IPS-NIHi7 (cell line): ENCODE measurements around the gene PRDM11.

ENCODE experiments used
- DNase-seq: peaks from one replicate; pipeline ENCODE4 v3.0.0; 2012; ENCODE audit warnings: mixed read lengths; ENCODE audit errors: extremely low spot score

PRDM11 gene

DNA sequence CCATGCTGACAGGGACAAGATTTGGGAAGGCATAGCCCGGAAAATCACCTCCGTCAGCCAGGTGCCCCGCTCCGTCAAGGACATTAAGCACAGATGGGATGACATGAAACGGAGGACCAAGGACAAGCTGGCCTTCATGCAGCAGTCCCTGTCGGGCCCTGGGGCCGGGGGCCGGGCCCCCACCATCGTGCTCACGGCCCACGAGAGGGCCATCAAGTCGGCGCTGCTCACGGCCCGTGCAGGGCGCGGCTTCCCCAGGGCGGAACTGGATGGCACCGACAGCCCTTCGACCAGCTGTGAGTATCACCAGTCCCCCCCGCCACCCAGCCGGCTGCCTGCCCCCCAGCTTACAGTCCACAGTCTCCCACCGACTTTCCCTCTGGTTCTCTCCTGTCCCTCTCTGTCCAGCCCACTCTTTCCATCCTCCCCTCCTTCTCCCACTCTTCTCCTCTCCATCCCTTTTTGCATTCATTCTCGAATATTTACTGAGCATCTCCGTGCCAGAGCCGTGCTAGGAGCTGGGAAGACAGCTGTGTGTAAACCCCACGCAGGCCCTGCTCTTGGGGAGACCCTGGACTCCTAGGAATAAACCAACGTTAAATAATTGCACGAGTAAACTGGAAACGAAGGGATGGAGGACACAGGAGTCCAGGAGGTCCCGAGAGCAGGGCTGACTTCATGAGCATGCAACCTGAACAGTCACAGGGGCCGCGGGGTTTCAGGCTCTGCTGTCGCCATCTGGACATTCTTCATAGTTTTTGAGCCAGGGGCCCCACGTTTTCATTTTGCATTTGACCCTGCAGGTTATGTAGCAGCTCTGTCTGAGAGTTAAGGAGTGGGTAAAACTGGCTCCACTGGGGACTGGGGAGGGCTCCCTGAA, 62.8 kb downstream of the PRDM11 start:
- no peak for DNase-seq

DNA sequence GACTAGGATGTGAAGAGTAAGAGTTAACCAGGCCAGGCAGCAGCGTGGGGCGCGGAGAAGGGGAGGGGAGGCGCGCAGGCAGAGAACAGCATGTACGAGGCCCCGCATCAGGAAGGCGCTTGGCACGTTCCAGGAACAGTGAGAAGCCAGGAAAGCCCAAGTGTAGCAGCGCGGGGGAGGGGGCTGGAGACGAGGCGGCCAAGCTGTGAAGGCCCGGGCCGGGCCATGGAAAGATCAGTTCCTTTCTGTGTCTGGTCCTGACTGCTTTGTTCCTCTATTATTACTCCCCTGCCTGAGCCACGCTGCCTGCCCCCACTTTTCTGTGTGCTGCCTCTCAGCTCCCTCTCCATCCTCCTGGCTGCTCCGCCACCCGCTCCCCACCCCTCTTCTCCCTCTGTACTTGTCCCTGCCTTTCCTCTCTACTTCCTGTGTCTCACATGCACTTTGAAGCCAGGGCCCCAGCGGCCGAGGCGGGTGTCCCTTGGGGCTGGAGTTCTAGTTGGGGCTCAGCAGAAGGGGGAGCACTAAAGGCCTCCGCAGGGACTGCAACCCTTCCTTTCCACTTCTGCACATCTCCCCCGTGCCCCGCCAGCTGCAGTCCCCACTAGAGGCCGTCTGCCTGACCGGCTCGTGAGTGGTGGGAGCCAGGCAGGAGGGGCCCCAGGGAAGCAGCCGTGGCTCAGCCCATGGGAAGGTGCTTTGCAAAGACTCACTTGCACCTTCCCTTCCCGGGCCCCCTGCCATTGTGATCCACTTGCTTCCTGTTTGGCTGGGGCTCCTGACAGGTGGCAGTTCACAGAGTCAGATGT, 63.7 kb downstream of the PRDM11 start:
- peak; percentile 73 for DNase-seq

DNA sequence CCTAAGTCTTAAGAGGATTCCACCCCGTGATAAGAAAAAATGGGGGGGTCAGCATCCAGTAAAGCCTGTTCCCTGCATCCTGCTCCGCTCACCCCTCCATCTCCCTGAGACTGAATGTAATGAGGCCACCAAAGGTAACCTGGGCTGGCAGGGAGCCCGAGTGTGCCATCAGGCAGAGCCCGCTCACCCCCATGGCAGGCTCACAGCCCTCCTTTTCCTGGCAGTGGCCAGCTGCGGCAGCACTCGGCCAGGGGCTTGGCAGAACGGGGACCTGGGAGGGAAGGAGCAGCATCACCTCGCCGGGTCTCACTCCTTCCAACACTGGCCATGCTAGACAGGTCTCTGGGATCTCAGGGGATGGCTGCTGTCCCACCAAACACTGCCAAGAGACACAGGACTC, 64.4 kb downstream of the PRDM11 start:
- no peak for DNase-seq

DNA sequence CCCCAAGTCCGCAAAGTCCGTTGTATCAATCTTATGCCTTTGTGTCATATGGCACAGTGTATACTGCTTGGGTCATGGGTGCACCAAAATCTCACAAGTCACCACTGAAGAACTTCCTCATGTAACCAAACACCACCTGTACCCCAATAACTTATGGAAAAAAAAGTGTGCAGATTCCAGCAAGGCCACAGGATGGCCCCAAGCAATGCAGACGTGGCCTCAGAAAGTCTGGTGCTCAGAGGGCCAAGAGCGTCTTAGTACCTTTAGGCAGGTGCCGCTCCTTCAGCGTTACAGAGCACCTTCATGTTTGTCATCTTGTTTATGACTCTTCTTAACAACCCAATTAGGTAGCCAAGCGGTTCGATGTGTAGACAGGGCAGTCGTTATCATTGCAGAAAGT, 65.3 kb downstream of the PRDM11 start:
- DNase-seq = no peak

DNA sequence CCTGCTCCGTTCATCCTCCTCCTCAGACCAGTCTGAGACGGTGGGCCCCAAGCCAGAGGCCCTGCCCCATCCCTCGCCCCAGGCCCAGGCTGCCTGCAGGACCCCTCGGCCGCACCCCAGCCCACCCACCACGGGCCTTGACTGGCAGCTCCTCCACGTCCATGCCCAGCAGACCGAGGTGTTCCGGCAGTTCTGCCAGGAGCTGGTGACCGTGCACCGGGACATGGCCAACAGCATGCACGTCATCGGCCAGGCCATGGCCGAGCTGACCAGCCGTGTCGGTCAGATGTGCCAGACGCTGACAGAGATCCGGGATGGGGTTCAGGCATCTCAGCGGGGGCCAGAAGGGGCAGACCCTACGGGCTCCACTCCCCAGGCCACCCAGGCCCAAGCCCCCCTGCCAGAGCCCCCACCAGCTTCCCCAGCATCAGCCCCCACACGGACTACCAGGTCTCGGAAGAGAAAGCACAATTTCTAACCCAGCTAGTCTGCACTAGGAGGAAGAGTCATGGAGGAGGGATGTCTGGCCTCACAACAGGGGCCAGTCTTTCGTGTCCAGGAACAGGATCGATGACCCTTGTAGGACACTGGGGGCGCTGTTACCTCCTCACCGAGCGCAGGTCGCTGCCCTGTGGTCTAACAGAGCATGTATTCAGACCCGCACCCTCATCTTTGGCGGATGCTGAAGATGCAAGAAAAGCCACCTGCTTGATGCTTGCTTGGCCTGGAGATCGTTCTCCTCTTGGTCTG, 66.3 kb downstream of the PRDM11 start:
- DNase-seq = peak; percentile 87

DNA sequence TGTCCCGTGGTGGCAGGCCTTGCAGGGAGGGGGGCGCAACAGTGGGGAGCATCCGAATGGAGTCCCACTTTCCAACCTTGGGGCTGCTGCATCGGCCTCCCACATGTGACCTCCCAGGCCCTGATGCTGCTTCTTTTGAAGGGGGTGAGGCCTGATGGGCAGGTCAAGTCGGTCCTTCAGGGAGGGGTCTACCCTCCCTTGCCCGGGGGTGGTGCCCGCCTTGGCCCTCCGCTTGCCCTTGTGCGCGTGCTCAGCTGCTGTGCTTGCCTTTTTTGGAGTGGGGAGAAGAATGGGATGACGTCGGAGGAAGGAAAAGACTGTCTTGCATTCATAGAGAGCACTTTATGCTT, 66.9 kb downstream of the PRDM11 start:
- DNase-seq = no peak

DNA sequence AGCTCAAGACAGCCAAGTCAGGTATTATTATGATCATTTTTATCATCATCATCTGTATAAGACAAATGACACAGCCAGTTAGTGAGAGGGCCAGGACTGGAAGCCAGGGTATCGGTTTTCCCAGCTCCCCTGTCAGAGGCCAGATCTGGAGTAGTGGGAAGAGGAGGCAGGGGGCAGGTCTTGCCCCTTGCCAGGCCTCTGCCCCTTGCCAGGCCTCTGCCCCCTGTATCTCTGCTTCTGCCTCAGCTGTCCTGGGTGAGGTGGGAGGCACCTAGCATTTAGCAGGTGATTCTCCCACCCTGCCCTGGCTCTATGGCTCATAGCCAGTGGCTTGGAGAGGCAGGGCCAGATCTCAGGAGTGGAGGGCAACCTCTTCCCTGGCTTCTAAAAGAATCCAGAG, 67.3 kb downstream of the PRDM11 start:
- no peak for DNase-seq

DNA sequence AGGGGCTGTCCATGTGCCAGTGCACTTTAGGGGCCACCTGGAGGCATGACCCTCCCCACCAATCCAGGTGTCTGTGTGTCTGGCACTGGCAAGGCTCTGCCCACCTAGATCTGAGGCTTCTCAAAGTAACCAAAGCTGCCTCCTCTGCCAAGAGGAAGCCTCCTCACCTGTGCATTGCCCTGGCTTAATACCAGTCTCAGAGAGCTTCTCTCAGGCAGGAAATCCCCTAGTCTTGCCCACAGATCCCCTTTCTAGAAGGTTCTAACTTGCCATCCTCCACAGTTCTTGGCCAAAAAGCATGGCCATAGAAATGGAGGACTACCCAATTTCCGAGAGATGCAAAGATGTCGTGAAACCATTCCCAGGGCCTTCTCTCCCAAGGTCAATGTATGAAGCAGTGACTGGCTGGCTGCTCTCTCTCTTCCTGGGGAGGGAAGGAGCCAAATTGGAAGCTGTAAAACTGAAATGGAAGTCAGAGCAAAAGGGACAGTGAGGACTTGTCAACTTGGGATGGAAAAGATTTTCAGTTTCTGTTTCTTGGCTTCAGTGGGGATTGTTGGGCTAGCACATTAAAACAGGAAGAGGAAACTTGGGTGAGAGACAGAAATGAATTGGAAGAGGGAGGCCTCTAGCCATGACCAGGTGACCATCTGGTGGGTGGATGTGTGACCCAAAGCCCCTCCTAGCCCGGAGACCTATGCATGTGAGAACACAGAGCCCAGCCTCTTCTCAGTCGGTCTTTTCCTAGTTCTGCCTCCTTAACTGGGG, 68.8 kb downstream of the PRDM11 start:
- DNase-seq = no peak

DNA sequence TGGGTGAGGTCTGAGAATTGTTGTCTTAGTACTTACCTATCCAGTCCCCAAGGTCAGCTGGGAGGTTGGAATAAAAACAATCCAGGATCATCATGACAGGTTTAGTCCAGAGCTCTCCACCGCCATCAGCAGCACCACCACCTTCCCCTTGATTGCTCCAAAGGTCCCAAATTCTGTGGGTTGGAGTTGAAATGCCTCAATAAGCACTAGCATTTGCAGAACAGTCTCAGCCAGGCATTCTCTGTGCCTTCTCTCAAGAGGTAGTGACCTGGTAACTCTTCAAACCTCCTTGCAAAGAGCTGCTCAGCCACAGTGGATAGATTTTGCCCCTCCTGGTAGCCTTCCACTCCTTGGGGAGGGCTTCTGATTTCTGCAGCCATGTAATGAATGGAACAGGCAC, 69.6 kb downstream of the PRDM11 start:
- DNase-seq = no peak

DNA sequence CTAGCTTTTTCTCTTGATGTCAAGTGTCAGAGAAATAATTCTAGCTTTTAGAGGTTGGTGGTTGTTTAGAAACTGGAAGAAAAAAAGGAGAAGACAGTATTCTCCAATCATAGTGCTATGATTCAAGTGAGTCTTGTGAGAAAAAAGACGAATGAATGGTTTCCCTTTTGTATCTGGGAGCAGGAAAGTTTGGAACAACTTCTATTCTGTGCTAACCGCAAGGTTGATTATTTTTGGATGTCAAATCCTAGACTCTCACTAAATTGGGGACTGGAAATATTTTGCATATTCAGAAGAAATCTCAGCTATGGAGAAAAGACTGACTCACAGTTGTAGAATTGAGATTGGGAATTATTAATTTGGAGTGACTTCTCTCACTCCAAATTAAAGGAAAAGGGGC, 70.5 kb downstream of the PRDM11 start:
- DNase-seq = no peak

DNA sequence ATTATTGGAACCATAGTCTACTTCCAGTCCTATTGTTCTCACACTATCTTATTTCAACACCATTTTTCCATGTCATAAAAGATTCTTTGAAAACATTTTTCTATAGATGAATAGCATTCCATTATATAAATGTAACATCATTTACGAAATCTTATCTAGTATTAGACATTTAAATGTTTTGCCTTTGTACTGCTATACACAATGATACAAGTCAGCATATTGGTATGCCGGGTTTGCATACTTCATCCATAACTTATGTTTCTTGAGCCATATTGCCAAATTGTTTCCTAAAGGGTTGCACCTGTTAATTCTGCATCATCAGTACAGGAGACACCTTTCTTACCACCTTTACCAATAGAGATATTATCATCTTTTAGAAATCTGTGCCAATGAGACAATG, 71.6 kb downstream of the PRDM11 start:
- no peak for DNase-seq

DNA sequence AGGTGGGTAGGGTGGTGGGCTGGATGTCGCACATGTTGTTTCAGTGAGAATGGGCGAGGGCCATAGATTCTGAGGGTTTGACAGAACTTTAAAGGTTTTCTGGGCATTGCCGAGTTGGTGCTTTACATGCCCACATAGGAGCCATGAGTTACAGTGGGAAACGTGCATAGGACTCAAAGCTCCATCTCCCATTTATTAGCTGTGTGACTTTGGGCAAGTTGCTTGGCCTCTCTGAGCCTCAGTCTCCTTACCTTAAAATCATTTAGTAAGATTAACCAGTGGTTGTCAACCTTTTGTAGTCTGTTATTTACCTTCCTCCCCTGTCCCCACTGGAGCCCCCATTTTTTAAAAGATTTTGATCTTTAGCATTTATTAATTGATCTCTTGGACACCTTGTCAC, 72.3 kb downstream of the PRDM11 start:
- no peak for DNase-seq

DNA sequence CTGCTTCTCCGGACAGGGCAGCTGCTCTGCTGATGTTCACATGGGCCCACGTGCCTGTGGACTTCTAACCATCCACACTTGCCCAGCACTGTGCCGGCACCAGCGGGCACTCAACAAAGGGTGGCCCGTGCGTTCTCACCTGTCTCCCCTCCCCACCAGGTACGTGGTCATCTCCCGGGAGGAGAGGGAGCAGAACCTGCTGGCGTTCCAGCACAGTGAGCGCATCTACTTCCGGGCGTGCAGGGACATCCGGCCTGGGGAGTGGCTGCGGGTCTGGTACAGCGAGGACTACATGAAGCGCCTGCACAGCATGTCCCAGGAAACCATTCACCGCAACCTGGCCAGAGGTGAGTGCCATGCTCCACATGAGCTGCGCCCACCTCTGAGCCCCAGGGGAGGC, 73.0 kb downstream of the PRDM11 start:
- DNase-seq = no peak

DNA sequence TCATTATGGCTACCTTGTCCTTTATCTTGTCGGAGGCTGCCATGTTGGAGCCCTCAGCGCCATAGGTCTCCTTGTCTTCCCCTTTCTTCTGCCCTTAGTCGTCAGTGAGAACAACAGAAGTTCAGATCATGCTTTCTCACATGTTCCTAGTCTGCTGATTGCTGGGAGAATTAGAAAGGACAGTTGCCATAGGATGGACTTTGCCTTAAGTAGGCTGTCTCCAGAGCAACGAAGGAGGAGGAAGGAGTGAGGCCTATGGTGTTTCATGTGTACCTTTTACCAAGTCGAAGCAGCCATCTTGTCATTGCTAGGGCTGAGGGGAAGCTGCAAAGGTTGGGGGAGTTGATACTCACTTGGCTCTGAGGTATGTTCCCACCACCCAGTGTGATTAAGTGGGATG, 77.1 kb downstream of the PRDM11 start:
- DNase-seq = no peak

DNA sequence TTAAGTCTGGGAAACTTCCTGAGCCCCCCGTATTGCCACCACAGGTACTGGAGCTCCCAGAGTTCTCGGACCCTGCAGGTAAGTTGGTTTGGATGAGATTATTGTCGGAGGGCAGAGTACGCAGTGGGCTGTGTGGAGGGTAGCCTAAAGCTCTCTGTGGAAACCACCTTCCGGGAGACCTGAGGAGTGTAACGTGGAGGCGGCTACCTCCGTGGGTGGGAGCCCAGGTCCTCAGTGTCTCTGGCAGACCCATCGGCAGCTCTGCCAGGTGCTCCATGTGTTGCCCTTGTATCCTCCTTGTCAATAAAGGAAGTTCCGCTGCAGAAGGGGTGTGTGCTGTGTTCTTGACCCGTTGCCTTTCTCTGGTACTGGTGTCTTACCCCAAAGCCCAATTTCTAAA, 78.3 kb downstream of the PRDM11 start:
- no peak for DNase-seq

DNA sequence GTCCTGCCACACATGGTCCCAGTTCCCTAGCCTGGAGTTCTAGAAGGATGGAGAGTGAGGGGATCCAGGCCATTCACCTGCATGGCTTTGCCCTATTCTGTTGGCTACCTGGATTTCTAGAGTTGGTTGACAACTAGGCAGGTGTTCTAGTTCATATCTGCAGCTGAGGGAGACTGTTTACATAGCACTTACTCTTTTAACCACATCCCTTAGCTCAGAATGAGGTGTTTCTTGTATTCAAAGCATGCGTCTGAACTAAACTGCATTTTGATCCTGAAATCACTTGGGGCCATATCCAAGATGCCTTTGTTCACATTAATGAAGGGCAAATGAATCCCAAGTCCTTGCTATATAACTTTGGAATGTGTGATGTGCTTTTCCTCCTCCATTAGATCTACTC, 78.8 kb downstream of the PRDM11 start:
- DNase-seq = no peak

DNA sequence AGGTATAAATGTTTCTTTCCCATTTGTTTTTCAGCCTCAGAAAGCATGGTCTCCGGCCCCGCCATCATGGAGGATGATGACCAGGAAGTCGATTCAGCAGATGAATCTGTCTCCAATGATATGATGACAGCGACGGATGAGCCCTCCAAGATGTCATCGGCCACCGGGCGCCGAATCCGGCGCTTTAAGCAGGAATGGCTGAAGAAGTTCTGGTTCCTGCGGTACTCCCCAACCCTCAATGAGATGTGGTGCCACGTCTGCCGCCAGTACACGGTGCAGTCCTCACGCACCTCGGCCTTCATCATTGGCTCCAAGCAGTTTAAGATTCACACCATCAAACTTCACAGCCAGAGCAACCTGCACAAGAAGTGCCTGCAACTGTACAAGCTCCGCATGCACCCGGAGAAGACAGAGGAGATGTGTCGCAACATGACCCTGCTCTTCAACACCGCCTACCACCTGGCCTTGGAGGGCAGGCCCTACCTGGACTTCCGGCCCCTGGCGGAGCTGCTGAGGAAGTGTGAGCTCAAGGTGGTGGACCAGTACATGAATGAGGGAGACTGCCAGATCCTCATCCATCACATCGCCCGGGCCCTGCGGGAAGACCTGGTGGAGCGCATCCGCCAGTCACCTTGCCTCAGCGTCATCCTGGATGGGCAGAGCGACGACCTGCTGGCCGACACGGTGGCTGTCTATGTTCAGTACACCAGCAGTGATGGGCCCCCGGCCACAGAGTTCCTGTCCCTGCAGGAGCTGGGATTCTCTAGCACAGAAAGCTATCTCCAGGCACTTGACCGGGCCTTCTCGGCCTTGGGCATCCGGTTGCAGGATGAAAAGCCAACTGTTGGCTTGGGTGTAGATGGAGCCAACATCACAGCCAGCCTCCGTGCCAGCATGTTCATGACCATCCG, 79.8 kb downstream of the PRDM11 start:
- no peak for DNase-seq

DNA sequence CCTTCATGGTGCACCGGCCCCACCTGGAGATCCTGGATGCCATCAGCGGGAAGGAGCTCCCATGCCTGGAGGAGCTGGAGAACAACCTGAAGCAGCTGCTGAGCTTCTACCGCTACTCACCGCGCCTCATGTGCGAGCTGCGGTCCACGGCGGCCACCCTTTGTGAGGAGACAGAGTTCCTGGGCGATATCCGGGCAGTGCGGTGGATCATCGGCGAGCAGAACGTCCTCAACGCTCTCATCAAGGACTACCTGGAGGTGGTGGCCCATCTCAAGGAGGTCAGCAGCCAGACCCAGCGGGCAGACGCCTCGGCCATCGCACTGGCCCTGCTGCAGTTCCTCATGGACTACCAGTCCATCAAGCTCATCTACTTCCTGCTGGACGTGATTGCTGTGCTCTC, 80.5 kb downstream of the PRDM11 start:
- no peak for DNase-seq

DNA sequence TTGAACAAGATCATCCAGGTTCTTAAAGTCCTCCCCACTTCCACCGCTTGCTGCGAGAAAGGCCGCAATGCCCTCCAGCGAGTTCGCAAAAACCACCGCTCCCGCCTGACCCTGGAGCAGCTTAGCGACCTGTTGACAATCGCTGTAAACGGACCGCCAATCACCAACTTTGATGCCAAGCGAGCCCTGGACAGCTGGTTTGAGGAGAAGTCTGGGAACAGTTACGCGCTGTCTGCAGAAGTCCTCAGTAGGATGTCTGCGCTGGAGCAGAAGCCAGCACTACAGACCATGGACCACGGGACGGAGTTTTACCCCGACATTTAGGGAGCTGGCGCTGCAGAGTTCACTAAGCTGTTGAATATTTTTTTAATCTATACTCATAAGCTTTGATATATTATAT, 81.4 kb downstream of the PRDM11 start:
- no peak for DNase-seq

DNA sequence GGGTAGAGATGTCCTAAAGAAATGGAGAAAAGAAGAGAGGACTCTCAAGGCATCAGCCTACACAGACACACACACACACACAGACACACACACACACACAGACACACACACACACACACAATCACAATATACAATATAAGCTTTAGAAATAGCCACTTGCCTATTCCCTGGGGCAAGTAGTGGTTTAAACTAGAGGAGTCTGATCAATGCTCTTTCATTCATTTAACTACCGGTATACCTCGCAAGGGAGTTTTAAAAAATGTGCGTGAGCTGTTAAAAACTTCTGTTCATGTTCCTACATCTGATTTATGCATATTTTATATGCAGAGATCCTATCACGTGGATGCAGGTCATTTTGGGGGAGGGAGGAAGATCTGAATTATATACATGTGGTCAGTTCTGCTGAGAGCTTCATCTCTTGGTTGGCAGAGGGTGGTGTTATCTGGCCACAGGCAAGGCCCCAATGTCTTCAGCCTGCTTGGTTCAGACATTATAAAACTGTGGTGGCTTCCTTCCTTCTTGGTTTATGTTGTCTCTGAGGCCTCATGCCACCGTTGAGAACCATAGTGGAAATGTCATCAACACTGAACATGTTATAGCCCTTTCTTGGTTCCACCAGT, 83.1 kb downstream of the PRDM11 start:
- DNase-seq = no peak
